ENCODE data around the gene TMEM119.
"Not testable (repeated sequence)": the region's sequence is repeated elsewhere in the genome, so short reads cannot be mapped to it uniquely, and the experiment has no call there.

Gene TMEM119

DNA sequence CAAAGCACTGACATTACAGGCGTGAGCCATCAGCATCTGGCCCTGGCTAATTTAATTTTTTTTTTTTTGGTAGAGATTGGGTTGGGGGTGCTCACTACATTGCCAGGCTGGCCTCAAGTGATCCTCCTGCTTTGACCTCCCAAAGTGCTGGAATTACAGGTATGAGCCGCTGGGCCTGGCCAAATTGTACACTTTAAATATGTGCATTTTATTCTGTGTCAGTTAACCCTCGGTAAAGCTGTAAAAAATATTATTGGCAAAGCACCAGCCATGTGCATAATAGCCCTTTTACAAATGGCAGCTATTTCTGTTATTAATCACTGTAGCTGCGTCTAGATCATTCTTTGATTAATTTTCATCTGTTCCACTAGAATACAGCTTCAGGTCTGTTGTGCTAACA is 12.0 kb downstream of the TMEM119 start:
- DNase-seq (ENCODE audit: extremely low read depth in 1 of 2, low read depth in 1 of 2): no peak

GRCh38 chr12:108584456-108585065 is 13.3 kb downstream of the TMEM119 start:
- no peak for DNase-seq (ENCODE audit: extremely low read depth in 1 of 2, low read depth in 1 of 2)

DNA sequence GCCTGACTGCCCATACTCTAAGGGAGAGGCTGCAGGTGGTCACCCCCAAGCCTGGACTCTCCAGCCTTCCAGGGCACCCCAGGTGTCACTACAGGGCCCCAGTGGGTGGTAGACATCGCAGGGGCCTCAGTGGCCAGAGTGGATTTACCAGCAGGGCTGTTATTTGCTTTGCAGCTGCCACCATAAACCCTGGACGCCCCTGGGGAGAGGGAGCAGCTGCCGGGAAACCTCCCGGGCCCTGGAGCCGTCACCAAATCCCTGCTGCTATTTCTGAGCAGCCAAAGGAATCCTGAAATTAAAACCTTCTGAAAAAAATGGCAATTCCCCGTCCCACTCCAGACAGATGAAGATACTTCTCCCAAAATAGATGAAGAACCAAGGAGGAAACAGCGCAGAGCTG is 13.9 kb downstream of the TMEM119 start:
- DNase-seq (ENCODE audit: extremely low read depth in 1 of 2, low read depth in 1 of 2): no peak

- no peak for DNase-seq (ENCODE audit: extremely low read depth in 1 of 2, low read depth in 1 of 2)
Measured at GRCh38 chr12:108582978-108583770, 14.7 kb downstream of the TMEM119 start.

DNA sequence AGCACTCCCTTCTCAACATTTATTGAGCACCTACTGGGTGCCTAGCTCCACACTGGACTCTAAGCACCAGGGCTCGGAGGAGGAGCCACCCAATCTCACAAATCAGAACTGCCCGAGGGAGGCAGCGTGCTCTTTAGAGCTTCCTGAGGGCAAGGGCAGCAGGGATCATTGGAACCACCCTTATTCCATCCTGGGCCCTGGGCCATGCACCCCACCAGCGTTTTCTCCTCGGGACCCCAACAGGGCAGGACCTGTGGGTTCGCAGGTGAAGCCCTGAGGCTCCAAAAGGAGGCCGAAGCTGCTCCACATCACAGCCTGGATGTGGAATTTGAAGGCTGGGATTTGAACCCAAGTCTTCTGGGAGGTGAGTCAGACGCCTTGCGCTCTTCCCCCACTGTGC is 15.4 kb downstream of the TMEM119 start:
- DNase-seq (ENCODE audit: extremely low read depth in 1 of 2, low read depth in 1 of 2): no peak

- DNase-seq (ENCODE audit: extremely low read depth in 1 of 2, low read depth in 1 of 2): no peak
Measured at GRCh38 chr12:108581311-108582227, 16.3 kb downstream of the TMEM119 start.

DNA sequence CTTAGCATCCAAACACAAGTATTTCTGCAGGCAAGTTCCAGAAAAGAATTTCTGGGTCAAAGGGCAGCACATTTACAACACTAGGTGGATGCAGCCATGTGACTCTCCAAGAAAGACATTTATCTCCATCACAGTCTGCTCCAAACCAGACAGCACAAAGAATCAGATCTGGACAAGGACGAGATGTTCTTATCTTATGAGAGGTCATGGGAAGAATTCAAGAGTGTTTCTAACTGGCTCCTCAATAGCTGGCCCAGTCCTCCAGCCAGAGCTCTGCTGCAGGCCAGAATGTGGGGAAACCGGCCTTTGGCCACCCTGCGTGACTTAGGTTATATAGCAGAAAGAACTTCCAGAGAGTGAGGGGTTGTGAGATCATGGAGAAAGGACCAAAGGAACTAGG is 17.4 kb downstream of the TMEM119 start:
- no peak for DNase-seq (ENCODE audit: extremely low read depth in 1 of 2, low read depth in 1 of 2)

DNA sequence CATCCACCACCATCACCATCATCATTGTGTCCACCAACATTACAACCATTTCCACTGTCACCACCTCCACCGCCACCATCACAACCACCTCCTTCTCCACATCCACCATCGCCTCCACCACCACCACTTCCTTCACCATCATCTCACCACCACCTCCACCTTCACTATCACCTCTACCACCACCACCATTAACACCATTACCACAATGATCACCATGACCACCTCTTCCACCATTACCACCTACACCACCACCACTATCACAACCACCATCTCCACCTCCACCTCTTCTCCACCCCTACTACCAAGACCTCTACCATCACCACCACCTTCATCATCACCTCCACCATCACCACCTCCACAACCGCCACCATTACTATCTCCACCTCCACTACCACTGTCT is 19.1 kb downstream of the TMEM119 start:
- no peak for DNase-seq (ENCODE audit: extremely low read depth in 1 of 2, low read depth in 1 of 2)

GRCh38 chr12:108578264-108578663 is 19.6 kb downstream of the TMEM119 start:
- DNase-seq (ENCODE audit: extremely low read depth in 1 of 2, low read depth in 1 of 2): no peak

GRCh38 chr12:108577458-108577857 is 20.4 kb downstream of the TMEM119 start:
- no peak for DNase-seq (ENCODE audit: extremely low read depth in 1 of 2, low read depth in 1 of 2)

DNA sequence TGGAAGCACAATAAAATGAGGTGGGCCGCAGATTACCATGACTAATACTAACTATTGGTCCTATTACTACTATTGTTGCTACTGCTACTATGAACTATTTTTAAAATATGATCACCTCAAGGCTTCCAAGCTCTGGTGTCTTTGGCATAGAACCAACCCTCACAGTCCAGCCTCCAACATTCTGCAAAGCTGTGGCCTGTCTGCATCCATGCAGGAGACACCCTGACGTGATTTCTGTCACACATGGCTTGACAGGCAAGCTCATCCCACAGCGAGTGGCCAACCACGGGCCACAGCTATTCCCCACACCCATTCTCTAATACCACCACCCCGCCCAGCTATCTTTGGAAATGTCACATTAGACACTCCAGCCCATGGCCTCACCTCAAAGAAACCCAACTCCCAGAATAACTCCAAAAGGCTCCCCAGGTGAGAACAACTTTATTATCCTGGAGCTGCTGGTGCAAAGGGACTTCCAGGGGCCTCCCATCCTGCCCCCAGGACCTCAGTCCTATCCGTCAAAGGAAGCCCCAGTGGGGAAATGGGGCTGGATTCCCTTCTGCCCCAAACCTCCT is 21.1 kb downstream of the TMEM119 start:
- no peak for DNase-seq (ENCODE audit: extremely low read depth in 1 of 2, low read depth in 1 of 2)

DNA sequence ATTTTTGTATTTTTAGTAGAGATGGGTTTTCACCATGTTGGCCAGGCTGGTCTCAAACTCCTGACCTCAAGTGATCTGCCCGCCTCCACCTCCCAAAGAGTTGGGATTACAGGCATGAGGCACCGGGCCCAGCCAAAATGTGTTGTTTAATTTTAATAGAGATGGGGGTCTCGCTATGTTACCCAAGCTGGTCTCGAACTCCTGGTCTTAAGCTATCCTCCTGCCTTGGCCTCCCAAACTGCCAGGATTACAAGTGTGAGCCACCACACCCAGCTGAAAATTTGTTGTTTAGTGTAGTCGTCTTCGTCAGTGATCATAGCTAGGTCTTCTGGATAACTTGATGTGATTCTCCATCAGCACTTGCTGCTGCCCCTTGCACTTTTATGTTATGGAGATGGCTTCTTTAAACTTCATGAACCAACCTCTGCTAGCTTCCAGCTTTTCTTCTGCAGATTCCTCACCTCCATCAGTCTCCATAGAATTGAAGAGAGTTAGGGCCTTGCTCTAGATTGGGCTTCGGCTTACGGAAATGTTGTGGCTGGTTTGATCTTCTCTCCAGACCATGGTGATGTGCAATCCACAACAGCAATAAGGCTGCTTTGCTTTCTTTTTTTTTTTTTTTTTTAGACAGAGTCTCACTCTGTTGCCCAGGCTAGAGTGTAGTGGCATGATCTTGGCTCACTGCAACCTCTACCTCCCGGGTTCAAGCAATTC is 22.5 kb downstream of the TMEM119 start:
- no peak for DNase-seq (ENCODE audit: extremely low read depth in 1 of 2, low read depth in 1 of 2)

DNA sequence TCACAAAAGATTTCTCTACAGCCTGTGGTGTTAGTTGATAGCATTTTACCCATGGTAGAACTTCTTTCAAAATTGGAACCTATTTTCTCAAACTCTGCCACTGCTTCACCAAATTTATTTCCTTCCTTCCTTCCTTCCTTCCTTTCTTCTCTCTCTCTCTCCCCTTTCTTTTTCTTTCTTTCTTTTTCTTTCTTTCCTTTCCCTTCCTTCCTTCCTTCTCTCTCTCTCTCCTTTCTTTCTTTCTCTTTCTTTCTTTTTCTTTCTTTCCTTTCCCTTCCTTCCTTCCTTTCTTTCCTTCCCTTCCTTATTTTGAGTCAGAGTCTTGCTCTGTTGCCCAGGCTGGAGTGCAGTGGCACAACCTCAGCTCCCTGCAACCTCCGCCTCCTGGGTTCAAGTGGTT is 23.6 kb downstream of the TMEM119 start:
- DNase-seq (ENCODE audit: extremely low read depth in 1 of 2, low read depth in 1 of 2): not testable (repeated sequence)

- no peak for DNase-seq (ENCODE audit: extremely low read depth in 1 of 2, low read depth in 1 of 2)
Measured at GRCh38 chr12:108573317-108573716, 24.6 kb downstream of the TMEM119 start.

DNA sequence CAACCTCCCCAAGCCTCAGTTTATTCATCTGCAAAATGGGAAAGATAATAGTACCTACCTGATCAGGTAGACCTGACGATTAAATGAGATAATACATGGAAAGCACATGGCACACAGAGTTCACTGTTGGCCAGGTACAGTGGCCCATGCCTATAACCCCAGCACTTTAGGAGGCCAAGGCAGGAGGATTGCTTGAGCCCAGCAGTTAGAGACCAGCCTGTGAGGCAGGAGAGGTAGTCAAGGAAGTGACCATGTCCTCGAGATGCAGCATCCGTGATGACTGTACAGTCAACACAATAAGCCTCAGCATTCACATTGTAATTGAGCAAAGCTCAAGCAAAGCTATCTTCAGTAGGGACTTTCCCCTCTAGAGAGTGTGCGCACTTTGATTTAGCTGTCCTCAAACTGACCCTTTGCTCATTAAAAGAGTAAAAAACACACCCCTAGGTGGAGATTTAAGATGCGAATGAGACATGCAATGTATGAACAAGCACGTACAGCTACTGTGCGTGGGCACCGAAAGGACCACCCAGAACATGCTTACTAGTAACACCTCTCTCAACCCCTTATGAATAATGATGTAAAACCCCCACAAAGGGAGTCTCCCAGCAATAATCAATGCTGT is 25.6 kb downstream of the TMEM119 start:
- no peak for DNase-seq (ENCODE audit: extremely low read depth in 1 of 2, low read depth in 1 of 2)

DNA sequence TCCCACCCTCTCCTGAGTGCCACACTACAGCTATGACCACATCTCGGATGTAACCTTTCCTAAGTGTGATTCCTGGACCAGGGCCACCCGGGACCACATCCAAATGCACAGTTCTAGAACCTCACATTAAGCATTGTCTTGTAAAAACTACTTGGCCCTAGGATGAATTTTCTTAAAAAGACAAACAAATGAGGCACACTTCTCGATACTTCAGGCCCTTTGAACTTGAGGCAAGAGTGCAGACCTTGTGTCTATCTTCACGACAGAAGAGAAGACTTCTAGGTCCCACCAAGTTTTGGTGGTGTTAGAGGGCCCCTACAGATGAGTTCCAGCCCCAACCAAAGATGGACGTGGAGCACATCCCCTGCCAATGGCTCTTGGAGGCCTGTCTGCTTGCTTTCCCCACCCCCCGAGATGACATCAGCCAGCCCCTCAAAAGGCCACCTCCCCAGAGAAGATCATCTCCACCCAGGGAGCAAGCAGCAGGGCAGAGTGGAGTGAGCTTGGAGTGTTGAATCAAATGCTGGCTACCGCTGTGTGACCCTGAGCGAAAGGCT is 26.2 kb downstream of the TMEM119 start:
- no peak for DNase-seq (ENCODE audit: extremely low read depth in 1 of 2, low read depth in 1 of 2)

DNA sequence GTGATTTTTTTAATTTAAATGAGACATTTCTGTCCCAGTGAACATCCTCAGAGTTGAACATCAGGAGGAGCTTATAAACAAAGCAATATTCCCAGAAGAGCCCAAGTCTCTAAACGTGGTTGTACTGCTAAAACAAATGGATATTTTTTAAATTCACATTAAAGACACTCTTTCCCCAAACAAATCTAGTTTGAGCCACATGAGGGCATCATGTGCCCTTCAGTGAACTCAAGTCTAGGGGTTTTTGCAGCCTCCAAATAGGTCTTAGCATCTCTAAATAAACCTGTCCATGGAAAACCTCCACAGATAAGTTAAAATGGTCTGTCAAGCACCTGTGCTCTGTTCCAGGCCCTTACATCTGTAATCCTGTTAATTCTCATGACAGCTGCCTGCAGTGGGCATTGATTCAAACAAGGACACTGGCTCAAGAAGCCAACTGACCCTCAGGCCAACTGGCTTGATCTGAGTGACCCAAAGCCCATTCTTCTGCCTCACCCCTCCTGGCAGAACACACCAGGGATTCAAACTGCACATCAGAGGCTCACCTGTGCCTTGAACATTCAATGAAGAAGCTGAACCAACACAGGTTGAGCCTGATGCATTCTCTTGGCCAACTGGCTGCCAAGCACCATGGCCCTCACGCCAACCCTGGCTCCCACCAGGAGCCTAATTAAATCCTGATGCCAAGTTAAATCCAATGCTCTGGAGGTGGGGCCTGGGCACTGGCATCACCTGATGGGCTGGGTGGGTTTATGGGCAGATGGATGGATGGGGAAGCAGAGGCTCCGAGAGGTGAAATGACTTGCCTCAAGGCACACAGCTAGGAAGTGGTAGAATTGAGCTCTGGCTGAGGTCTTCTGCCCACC is 26.9 kb downstream of the TMEM119 start:
- DNase-seq (ENCODE audit: extremely low read depth in 1 of 2, low read depth in 1 of 2): no peak

- DNase-seq (ENCODE audit: extremely low read depth in 1 of 2, low read depth in 1 of 2): peak in 1 of 2 donors; percentile 72
Measured at GRCh38 chr12:108568338-108569154, 29.3 kb downstream of the TMEM119 start.

Measured in stimulated activated CD8-positive, alpha-beta memory T cell treated with anti-CD3 and anti-CD28 coated beads, Interleukin-7, amount 100 ng/mL, for 48 hours (primary cell).